ENCODE results near the gene LGALS9B. TPM values are rescaled to one million over a fixed set of nuclear protein-coding genes. Genes with fewer than 3 reads are reported as not detected.
"Not testable (repeated sequence)": the region's sequence is repeated elsewhere in the genome, so short reads cannot be mapped to it uniquely, and the experiment has no call there.

LGALS9B gene
- polyA plus RNA-seq, 3 donors, result 2.9 TPM; not detected in 2

- H3K27ac ChIP-seq (ENCODE audit: low read depth, low read length), result not testable (repeated sequence)
- WGBS, 3 donors, result 84 to 86% (median 86%) methylated on average over 8 of the region's 8 CpGs
These were observed 34.0 kb downstream of the LGALS9B start for GRCh38 chr17:20433382-20433781.

GRCh38 chr17:20427264-20427663, 40.1 kb downstream of the LGALS9B start:
- WGBS, 3 donors, result 73 to 100% (median 83%) methylated on average over 1 to 2 of the region's 2 CpGs
- H3K27ac ChIP-seq (ENCODE audit: low read depth, low read length), result not testable (repeated sequence)

- H3K27ac ChIP-seq (ENCODE audit: low read depth, low read length), result not testable (repeated sequence)
- no CpG with 5 or more reads among the region's 5 CpGs for WGBS, 3 donors
These were observed 44.5 kb downstream of the LGALS9B start for GRCh38 chr17:20422826-20423225.

- WGBS, 3 donors, result 81 to 94% (median 94%) methylated on average over 2 to 7 of the region's 8 CpGs
These were observed 48.5 kb downstream of the LGALS9B start for GRCh38 chr17:20418838-20419237.

GRCh38 chr17:20417492-20418080, 49.8 kb downstream of the LGALS9B start:
- not testable (repeated sequence) for H3K27ac ChIP-seq (ENCODE audit: low read depth, low read length)
- WGBS, 3 donors, result 88 to 92% (median 89%) methylated on average over 3 to 4 of the region's 7 CpGs

More at GRCh38 chr17:20418838-20419237, 48.5 kb downstream of the LGALS9B start:
- H3K27ac ChIP-seq (ENCODE audit: low read depth, low read length), result not testable (repeated sequence)

- H3K27ac ChIP-seq (ENCODE audit: low read depth, low read length), result not testable (repeated sequence)
- 62 to 80% (median 73%) methylated on average over 7 of the region's 8 CpGs for WGBS, 3 donors
These were observed 50.9 kb downstream of the LGALS9B start for GRCh38 chr17:20416381-20416911.

- not testable (repeated sequence) for H3K27ac ChIP-seq (ENCODE audit: low read depth, low read length)
- WGBS, 3 donors, result no CpG with 5 or more reads among the region's 5 CpGs
These were observed 51.9 kb downstream of the LGALS9B start for GRCh38 chr17:20415479-20415878.

GRCh38 chr17:20401306-20402022, 65.9 kb downstream of the LGALS9B start:
- H3K27ac ChIP-seq (ENCODE audit: low read depth, low read length), result not testable (repeated sequence)
- WGBS, 3 donors, result 89 to 100% (median 100%) methylated on average over 1 to 2 of the region's 5 CpGs

- WGBS, 3 donors, result 82 to 88% (median 83%) methylated on average over 5 of the region's 8 CpGs
- H3K27ac ChIP-seq (ENCODE audit: low read depth, low read length), result not testable (repeated sequence)
These were observed 66.6 kb downstream of the LGALS9B start for GRCh38 chr17:20400559-20401305.

Other genes starting within 250 kb of the LGALS9B start
- gene CDRT15L2, start 112.2 kb upstream of the LGALS9B start, polyA plus RNA-seq, result not detected